Esophagus mucosa (tissue), 1 donor: ENCODE measurements around the gene ERAL1. TPM values are rescaled to one million over a fixed set of nuclear protein-coding genes. Genes with fewer than 3 reads are reported as not detected.
"Not testable (repeated sequence)": the region's sequence is repeated elsewhere in the genome, so short reads cannot be mapped to it uniquely, and the experiment has no call there.

ENCODE experiments used
- ATAC-seq: fragments of 200-7000 bp; cut with Tn5 transposase; one replicate; pipeline ENCODE4 v1.9.1; 2020
- total RNA-seq: library from RNA; stranded (reverse); gene quantifications from one replicate; pipeline ENCODE4 v1.2.4, GENCODE V29; 2023
- donor health status: DM: yes; HTN: yes; CAD: no.

Gene ERAL1
- total RNA-seq, 1 donor from 2014 or later: 31.7 TPM

GRCh38 chr17:28900986-28901726 lies 46.3 kb downstream of the ERAL1 start:
- no peak for ATAC-seq

- peak; percentile 34 for ATAC-seq
Measured at GRCh38 chr17:28901866-28902818, 47.3 kb downstream of the ERAL1 start.

GRCh38 chr17:28902819-28903545 lies 48.2 kb downstream of the ERAL1 start, which contains the start of gene DHRS13:
Gene DHRS13, minus strand, starts transcription at chr17:28903079. Its CDS starts 135 bp downstream, at chr17:28902944.
- peak; percentile 93 for ATAC-seq

- not testable (repeated sequence) for ATAC-seq
Measured at GRCh38 chr17:28903546-28903841, 48.7 kb downstream of the ERAL1 start.

- no peak for ATAC-seq
Measured at GRCh38 chr17:28904800-28905199, 50.0 kb downstream of the ERAL1 start.

- ATAC-seq: no peak
Measured at GRCh38 chr17:28906276-28906675, 51.5 kb downstream of the ERAL1 start.

- peak; percentile 44 for ATAC-seq
Measured at GRCh38 chr17:28906706-28907438, 52.1 kb downstream of the ERAL1 start.

GRCh38 chr17:28907709-28908475 lies 53.1 kb downstream of the ERAL1 start:
- ATAC-seq: no peak

GRCh38 chr17:28908640-28909167 lies 53.9 kb downstream of the ERAL1 start:
- ATAC-seq: no peak

GRCh38 chr17:28910534-28910933 lies 55.7 kb downstream of the ERAL1 start:
- no peak for ATAC-seq

Other genes with a start within 250 kb of the ERAL1 start
- gene RSKR, start 240.8 kb upstream of the ERAL1 start, total RNA-seq: 4.2 TPM
- 67.9 TPM for gene BLTP2, start 209.9 kb upstream of the ERAL1 start, total RNA-seq
- gene SDF2, start 193.1 kb upstream of the ERAL1 start, total RNA-seq: 29.0 TPM
- 31.8 TPM for gene SUPT6H, start 192.8 kb upstream of the ERAL1 start, total RNA-seq
- 0.64 TPM for gene PROCA1, start 143.1 kb upstream of the ERAL1 start, total RNA-seq
- 34.2 TPM for gene RAB34, start 137.1 kb upstream of the ERAL1 start, total RNA-seq
- 1,336 TPM for gene RPL23A, start 135.0 kb upstream of the ERAL1 start, total RNA-seq
- 14.7 TPM for gene TLCD1, start 128.8 kb upstream of the ERAL1 start, total RNA-seq
- 3.9 TPM for gene NEK8, start 126.2 kb upstream of the ERAL1 start, total RNA-seq
- gene TRAF4, start 111.0 kb upstream of the ERAL1 start, total RNA-seq: 41.6 TPM
- gene FAM222B, start 12.2 kb upstream of the ERAL1 start, total RNA-seq: 12.2 TPM
- 111 TPM for gene FLOT2, start 42.7 kb downstream of the ERAL1 start, total RNA-seq
- 10.0 TPM for gene DHRS13, start 48.1 kb downstream of the ERAL1 start, total RNA-seq
- gene PHF12, start 96.5 kb downstream of the ERAL1 start, total RNA-seq: 14.2 TPM
- not detected for gene SEZ6, start 151.0 kb downstream of the ERAL1 start, total RNA-seq
- gene PIPOX, start 188.1 kb downstream of the ERAL1 start, total RNA-seq: 0.64 TPM